ENCODE measurements around the gene RBM34.
"Not testable (repeated sequence)": the region's sequence is repeated elsewhere in the genome, so short reads cannot be mapped to it uniquely, and the experiment has no call there.

Gene RBM34

GRCh38 chr1:235160957-235161684, at the start of gene RBM34:
Gene RBM34 (minus strand): TSS chr1:235161250. CDS start chr1:235161226, 24 bp downstream.
- DNase-seq (ENCODE audit: low read depth) = peak; percentile 84

GRCh38 chr1:235207209-235207565, 46.1 kb upstream of the RBM34 start:
- DNase-seq (ENCODE audit: low read depth) = peak; percentile 9

GRCh38 chr1:235206533-235207208, 45.6 kb upstream of the RBM34 start:
- no peak for DNase-seq (ENCODE audit: low read depth)

- no peak for DNase-seq (ENCODE audit: low read depth)
Observed at GRCh38 chr1:235205687-235206086, 44.6 kb upstream of the RBM34 start.

GRCh38 chr1:235203428-235203827, 42.4 kb upstream of the RBM34 start:
- DNase-seq (ENCODE audit: low read depth) = no peak

GRCh38 chr1:235202447-235202846, 41.4 kb upstream of the RBM34 start:
- not testable (repeated sequence) for DNase-seq (ENCODE audit: low read depth)

GRCh38 chr1:235199441-235199840, 38.4 kb upstream of the RBM34 start:
- no peak for DNase-seq (ENCODE audit: low read depth)

- no peak for DNase-seq (ENCODE audit: low read depth)
Observed at GRCh38 chr1:235190431-235190830, 29.4 kb upstream of the RBM34 start.

- DNase-seq (ENCODE audit: low read depth) = no peak
Observed at GRCh38 chr1:235187316-235187715, 26.3 kb upstream of the RBM34 start.

GRCh38 chr1:235181561-235182245, 20.7 kb upstream of the RBM34 start:
- no peak for DNase-seq (ENCODE audit: low read depth)

GRCh38 chr1:235180916-235181460, 19.9 kb upstream of the RBM34 start:
- DNase-seq (ENCODE audit: low read depth) = no peak

GRCh38 chr1:235176486-235176885, 15.4 kb upstream of the RBM34 start:
- DNase-seq (ENCODE audit: low read depth) = no peak

- no peak for DNase-seq (ENCODE audit: low read depth)
Observed at GRCh38 chr1:235169986-235170385, 8.9 kb upstream of the RBM34 start.

- DNase-seq (ENCODE audit: low read depth) = no peak
Observed at GRCh38 chr1:235168375-235168774, 7.3 kb upstream of the RBM34 start.

- no peak for DNase-seq (ENCODE audit: low read depth)
Observed at GRCh38 chr1:235161685-235162327, 756 bp upstream of the RBM34 start.

GRCh38 chr1:235160383-235160956, 580 bp downstream of the RBM34 start:
- DNase-seq (ENCODE audit: low read depth) = no peak

- not testable (repeated sequence) for DNase-seq (ENCODE audit: low read depth)
Observed at GRCh38 chr1:235159930-235160329, 1.1 kb downstream of the RBM34 start.

GRCh38 chr1:235159284-235159683, 1.8 kb downstream of the RBM34 start:
- DNase-seq (ENCODE audit: low read depth) = not testable (repeated sequence)

GRCh38 chr1:235158680-235159079, 2.4 kb downstream of the RBM34 start:
- DNase-seq (ENCODE audit: low read depth) = no peak

- no peak for DNase-seq (ENCODE audit: low read depth)
Observed at GRCh38 chr1:235157150-235157549, 3.9 kb downstream of the RBM34 start.

- no peak for DNase-seq (ENCODE audit: low read depth)
Observed at GRCh38 chr1:235156740-235157139, 4.3 kb downstream of the RBM34 start.

- no peak for DNase-seq (ENCODE audit: low read depth)
Observed at GRCh38 chr1:235156265-235156664, 4.8 kb downstream of the RBM34 start.
